ENCODE data around the gene GRIP2.
A peak's percentile ranks its signal among the peaks of the same experiment; 100 is the strongest.

Gene GRIP2

DNA sequence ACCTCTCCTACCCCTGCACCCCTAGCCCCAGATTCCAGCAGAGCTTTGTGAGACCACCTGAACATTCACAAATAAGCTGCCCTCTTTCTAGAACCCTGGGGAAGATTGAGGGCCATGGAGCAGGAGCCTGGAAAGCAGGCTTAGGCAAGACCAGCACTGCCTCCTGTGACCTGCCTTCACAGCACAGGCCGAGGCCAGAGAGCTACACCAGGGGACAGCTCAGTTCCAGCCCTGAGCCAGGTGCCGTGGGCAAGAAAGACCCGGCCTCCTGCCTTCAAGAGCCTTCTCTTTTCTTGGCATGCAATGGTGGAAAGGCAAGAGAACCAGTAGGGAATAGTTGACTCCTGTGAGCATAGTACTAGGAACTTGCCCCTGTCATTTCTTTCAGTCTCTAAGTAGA lies 89.6 kb downstream of the GRIP2 start:
- CTCF ChIA-PET = interaction anchor here (0.8 kb wide), 1 partner anchor 48 kb away, joined by 3 read pairs; the partner anchor contains the start of gene SLC6A6
- TF ChIP-seq, protein P1, sequence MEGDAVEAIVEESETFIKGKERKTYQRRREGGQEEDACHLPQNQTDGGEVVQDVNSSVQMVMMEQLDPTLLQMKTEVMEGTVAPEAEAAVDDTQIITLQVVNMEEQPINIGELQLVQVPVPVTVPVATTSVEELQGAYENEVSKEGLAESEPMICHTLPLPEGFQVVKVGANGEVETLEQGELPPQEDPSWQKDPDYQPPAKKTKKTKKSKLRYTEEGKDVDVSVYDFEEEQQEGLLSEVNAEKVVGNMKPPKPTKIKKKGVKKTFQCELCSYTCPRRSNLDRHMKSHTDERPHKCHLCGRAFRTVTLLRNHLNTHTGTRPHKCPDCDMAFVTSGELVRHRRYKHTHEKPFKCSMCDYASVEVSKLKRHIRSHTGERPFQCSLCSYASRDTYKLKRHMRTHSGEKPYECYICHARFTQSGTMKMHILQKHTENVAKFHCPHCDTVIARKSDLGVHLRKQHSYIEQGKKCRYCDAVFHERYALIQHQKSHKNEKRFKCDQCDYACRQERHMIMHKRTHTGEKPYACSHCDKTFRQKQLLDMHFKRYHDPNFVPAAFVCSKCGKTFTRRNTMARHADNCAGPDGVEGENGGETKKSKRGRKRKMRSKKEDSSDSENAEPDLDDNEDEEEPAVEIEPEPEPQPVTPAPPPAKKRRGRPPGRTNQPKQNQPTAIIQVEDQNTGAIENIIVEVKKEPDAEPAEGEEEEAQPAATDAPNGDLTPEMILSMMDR (conservative IDR thresholded peaks at IDR 0.05; ENCODE audit: low read depth) = no peak
- DNase-seq (ENCODE audit: low spot score) = no peak
- H3K27ac ChIP-seq = peak overlapping the region; percentile 28
- POLR2A ChIA-PET (ENCODE audit: low non-redundant PET) = no interaction called here

DNA sequence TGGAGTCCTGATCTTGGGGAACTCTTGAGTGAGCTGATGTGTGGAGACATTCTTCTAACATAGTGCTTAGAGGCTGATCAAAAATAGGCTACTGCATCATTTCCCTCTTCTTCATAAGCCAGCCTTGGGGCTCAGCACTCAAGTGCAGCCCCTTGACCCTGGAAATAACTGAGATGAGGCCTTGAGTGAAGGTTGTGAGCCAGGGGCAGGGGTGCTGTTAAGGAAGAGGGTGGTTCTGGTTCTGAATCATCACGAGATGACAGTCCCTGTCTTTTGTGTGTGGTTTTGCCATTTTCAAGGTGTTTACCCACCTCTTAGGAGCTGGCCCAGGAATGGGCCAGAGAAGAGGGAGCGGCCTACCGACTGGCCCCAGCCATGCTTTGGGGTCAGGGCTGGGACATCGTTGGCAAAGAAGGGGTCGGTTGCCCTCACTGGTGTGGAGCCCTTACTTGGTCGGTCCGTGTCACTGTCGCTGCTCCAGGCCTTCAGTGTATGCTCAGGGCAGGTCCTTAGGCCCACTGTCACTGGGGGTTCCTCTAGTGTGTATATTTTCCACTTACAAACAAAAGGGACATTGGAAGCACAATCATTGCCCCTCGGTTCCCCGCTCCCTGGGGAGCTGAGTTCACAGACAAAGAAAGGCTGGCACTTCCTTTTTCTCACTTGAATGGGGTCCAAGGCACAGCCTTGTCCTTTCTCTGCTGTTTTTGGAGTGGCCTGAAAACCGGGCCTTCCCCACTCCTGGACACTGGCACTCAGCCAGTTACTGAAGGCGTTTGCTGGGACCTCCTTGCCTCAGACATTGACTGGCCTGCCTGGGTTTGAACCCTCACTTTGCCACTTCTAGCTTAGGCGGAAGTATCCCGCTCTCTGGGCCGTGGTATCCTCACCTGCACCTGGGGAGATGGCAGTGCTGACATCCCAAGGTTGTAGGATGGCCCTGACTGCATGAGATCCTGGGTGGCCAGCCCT lies 91.1 kb downstream of the GRIP2 start:
- H3K27ac ChIP-seq = peak overlapping the region; percentile 12; the same call in 1 of the 2 replicates
- no peak for DNase-seq (ENCODE audit: low spot score)
- CTCF ChIA-PET = no interaction called here
- TF ChIP-seq, protein P1 (conservative IDR thresholded peaks at IDR 0.05; ENCODE audit: low read depth) = no peak
- POLR2A ChIA-PET (ENCODE audit: low non-redundant PET) = no interaction called here

DNA sequence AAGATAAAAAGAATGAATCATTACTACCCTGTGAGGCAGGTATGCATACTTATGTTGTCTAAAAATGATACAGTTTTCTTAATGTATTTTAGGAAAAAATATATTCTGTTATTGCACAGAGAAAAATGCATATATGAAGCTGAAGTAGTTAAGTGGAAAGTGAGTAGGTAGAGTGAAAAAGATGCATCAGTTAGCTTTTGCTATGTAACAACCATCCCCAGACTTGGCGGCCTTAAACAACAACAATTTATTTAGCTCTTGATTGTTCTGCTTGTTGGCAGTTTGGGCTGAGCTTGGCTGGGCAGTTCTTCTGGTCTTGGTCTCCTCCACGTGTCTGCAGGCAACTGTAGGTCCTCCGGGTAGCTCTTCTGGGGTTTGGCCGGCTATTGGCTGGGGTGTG lies 92.1 kb downstream of the GRIP2 start:
- DNase-seq (ENCODE audit: low spot score) = no peak
- TF ChIP-seq, protein P1 (conservative IDR thresholded peaks at IDR 0.05; ENCODE audit: low read depth) = no peak
- no peak overlapping the region for H3K27ac ChIP-seq
- ChIA-PET POLR2A (ENCODE audit: low non-redundant PET) (no interaction called here), CTCF (no interaction called here)

DNA sequence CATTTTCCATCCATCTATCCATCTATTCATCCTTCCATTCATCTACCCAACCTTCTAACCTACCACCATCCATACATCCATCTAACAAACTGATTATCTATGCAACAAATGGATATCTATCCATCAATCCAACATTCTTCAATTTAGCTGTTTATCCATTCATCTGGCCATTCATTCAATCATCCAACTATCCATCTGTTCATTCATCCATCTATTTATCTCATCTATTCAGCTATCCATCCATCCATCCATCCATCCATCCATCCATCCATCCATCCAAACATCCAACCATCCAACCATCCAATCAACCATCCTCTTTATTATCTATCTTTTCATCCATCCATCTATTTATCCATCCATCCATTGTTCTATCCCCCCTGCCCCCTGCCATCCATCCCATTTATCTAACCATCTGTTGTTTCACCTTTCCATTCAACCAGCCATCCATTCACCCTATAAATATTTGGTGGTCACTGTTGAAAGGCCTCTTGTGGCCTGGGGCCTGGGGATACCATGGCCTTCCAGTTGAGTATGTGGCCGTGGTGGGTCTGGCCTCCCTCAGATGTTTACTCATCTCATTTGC lies 93.1 kb downstream of the GRIP2 start:
- TF ChIP-seq, protein P1 (conservative IDR thresholded peaks at IDR 0.05; ENCODE audit: low read depth) = no peak
- no peak overlapping the region for H3K27ac ChIP-seq
- DNase-seq (ENCODE audit: low spot score) = no peak
- ChIA-PET CTCF (interaction anchor here (0.6 kb wide), 1 partner anchor 22 kb away, joined by 3 read pairs; no protein-coding TSS in a partner anchor), POLR2A (ENCODE audit: low non-redundant PET) (no interaction called here)

DNA sequence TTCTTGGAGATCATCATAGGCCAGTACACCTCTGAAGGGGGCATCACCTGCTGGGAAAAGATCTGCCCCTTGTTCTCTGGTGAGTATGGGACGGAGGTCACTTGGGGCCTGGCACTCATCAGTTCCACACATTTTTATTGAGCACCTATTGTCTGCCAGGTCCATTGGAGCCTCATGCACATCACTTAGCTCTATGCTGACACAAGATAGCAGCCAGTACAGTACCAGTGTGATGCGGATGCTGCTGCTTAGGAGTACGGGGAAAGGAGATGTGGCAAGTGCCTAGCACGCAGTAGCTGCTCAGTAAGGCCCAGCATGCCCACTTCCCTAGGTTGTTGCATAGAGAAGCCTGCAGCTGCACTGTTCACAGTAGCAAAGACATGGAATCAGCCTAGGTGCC lies 94.4 kb downstream of the GRIP2 start:
- DNase-seq (ENCODE audit: low spot score) = no peak
- TF ChIP-seq, protein P1 (conservative IDR thresholded peaks at IDR 0.05; ENCODE audit: low read depth) = no peak
- POLR2A ChIA-PET (ENCODE audit: low non-redundant PET) = no interaction called here
- H3K27ac ChIP-seq = no peak overlapping the region
- CTCF ChIA-PET = no interaction called here

DNA sequence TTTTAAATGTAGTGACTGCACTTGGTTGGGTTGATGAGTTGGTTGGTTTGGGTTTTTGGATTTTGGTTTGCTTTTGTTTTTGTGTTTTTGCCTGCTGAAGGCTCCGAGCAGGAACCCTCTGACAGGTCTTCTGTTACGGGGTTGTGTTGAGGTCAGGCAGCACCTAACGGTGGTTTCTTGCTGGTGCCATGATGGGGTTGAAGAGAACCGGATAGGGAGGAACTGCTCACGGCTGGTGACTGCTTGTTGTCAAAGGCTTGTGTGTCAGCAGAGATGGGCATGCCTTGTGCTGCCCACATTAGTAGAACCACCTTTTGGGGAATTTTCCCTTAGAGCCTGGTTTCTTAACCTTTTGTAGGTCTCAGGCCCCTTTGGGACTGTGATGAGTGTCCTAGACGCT lies 95.8 kb downstream of the GRIP2 start:
- TF ChIP-seq, protein P1 (conservative IDR thresholded peaks at IDR 0.05; ENCODE audit: low read depth) = no peak
- DNase-seq (ENCODE audit: low spot score) = no peak
- ChIA-PET POLR2A (ENCODE audit: low non-redundant PET) (no interaction called here), CTCF (no interaction called here)
- no peak overlapping the region for H3K27ac ChIP-seq
